GM19238 (cell line): Measurements from ENCODE around the gene ZEB1.
"Not testable (repeated sequence)": the region's sequence is repeated elsewhere in the genome, so short reads cannot be mapped to it uniquely, and the experiment has no call there.

Experiments used
- DNase-seq: peaks from one replicate; pipeline ENCODE4 v3.0.0; 2011; ENCODE audit warnings: low spot score; ENCODE audit not compliant: insufficient read length

ZEB1 gene

GRCh38 chr10:31507427-31507826 lies 188.4 kb downstream of the ZEB1 start:
- DNase-seq: no peak

- DNase-seq: no peak
Measured at GRCh38 chr10:31508234-31508633, 189.2 kb downstream of the ZEB1 start.

- no peak for DNase-seq
Measured at GRCh38 chr10:31508882-31509281, 189.9 kb downstream of the ZEB1 start.

GRCh38 chr10:31509989-31510388 lies 191.0 kb downstream of the ZEB1 start:
- no peak for DNase-seq

GRCh38 chr10:31515116-31515515 lies 196.1 kb downstream of the ZEB1 start:
- DNase-seq: no peak

GRCh38 chr10:31515819-31516402 lies 196.9 kb downstream of the ZEB1 start:
- no peak for DNase-seq

GRCh38 chr10:31520986-31521831 lies 202.2 kb downstream of the ZEB1 start:
- DNase-seq: no peak

- DNase-seq: no peak
Measured at GRCh38 chr10:31522820-31523219, 203.8 kb downstream of the ZEB1 start.

GRCh38 chr10:31524460-31524859 lies 205.4 kb downstream of the ZEB1 start:
- no peak for DNase-seq

- no peak for DNase-seq
Measured at GRCh38 chr10:31526178-31526577, 207.2 kb downstream of the ZEB1 start.

- DNase-seq: no peak
Measured at GRCh38 chr10:31526681-31527080, 207.7 kb downstream of the ZEB1 start.

- no peak for DNase-seq
Measured at GRCh38 chr10:31528831-31529230, 209.8 kb downstream of the ZEB1 start.

GRCh38 chr10:31536302-31536701 lies 217.3 kb downstream of the ZEB1 start:
- DNase-seq: no peak

- DNase-seq: no peak
Measured at GRCh38 chr10:31549896-31550295, 230.9 kb downstream of the ZEB1 start.

- no peak for DNase-seq
Measured at GRCh38 chr10:31554556-31554955, 235.5 kb downstream of the ZEB1 start.

- DNase-seq: no peak
Measured at GRCh38 chr10:31557854-31558253, 238.8 kb downstream of the ZEB1 start.

GRCh38 chr10:31568252-31568861 lies 249.3 kb downstream of the ZEB1 start:
- not testable (repeated sequence) for DNase-seq

GRCh38 chr10:31574577-31574976 lies 255.6 kb downstream of the ZEB1 start:
- DNase-seq: no peak

GRCh38 chr10:31578181-31578852 lies 259.3 kb downstream of the ZEB1 start:
- DNase-seq: no peak

- DNase-seq: no peak
Measured at GRCh38 chr10:31578951-31579350, 259.9 kb downstream of the ZEB1 start.
